B cell (primary cell): Measurements from ENCODE around the gene EPG5. TPM values are rescaled to one million over a fixed set of nuclear protein-coding genes. Genes with fewer than 3 reads are reported as not detected.
"Not testable (repeated sequence)": the region's sequence is repeated elsewhere in the genome, so short reads cannot be mapped to it uniquely, and the experiment has no call there.

Experiments used
- ATAC-seq: fragments of 200-7000 bp; cut with Tn5 transposase; one replicate; pipeline ENCODE4 v1.10.0; 2021; ENCODE audit warnings: low read depth, mild to moderate bottlenecking, moderate number of reproducible peaks, moderate library complexity
- CTCF ChIA-PET: fragments of 350-600 bp; sonication (Branson Sonifier 250); formaldehyde crosslinking; loops from one replicate; lab custom pipeline; 2021; ENCODE audit warnings: antibody characterized with exemption, inconsistent platforms; lab: Charles Lee
- POLR2A ChIA-PET: fragments of 350-600 bp; sonication (Branson Sonifier 250); formaldehyde crosslinking; loops from one replicate; lab custom pipeline; 2021; ENCODE audit warnings: antibody characterized with exemption; lab: Charles Lee
- DNase-seq: peaks from one replicate; pipeline ENCODE4 v3.0.0; 2013
- H2AFZ ChIP-seq: 2 replicates; pipeline ENCODE4 v1.6.1; 2012; ENCODE audit warnings: mild to moderate bottlenecking, low read depth, low read length; ENCODE audit not compliant: insufficient read depth, poor library complexity, severe bottlenecking
- H3K27ac ChIP-seq, 2 donors: 1 replicate in 1 of 2; 2 replicates in 1 of 2; pipeline ENCODE4 v1.5.1; 2012 to 2013; ENCODE audit warnings: low read length in 2 of 2, mild to moderate bottlenecking in 2 of 2, moderate library complexity in 1 of 2
- H3K27me3 ChIP-seq, 4 experiments: fragments of 200-600 bp in 1 of 4; sonication (generic) in 1 of 4; replicated peaks in 1 of 4; 1 replicate in 2 of 4; 2 replicates in 2 of 4; pipeline versions ENCODE4 v1.6.1 to v1.7.0; 2013 to 2016; ENCODE audit warnings: low read length in 3 of 4, mild to moderate bottlenecking in 2 of 4, mixed read lengths in 1 of 4, moderate library complexity in 1 of 4; ENCODE audit not compliant: insufficient read depth in 4 of 4, control insufficient read depth in 3 of 4; ENCODE audit errors: control extremely low read depth in 1 of 4
- H3K36me3 ChIP-seq, 2 experiments: replicated peaks in 1 of 2; 1 replicate in 1 of 2; 2 replicates in 1 of 2; pipeline versions ENCODE4 v1.6.1 to v1.7.1; 2013; ENCODE audit warnings: low read length in 1 of 2; ENCODE audit not compliant: insufficient read depth in 2 of 2, control insufficient read depth in 1 of 2; ENCODE audit errors: control extremely low read depth in 1 of 2, extremely low read depth in 1 of 2
- H3K4me1 ChIP-seq, 2 donors: fragments of 200-600 bp in 1 of 2; sonication (generic) in 1 of 2; 1 replicate in 1 of 2; 2 replicates in 1 of 2; pipeline versions ENCODE4 v1.5.1 to v1.6.1; 2013 to 2017; ENCODE audit warnings: low read length in 2 of 2; ENCODE audit not compliant: control insufficient read depth in 2 of 2, insufficient read depth in 2 of 2
- H3K4me2 ChIP-seq: replicated peaks from 2 replicates; pipeline ENCODE3; 2012; ENCODE audit warnings: mild to moderate bottlenecking, low read depth, low read length; ENCODE audit not compliant: poor library complexity, severe bottlenecking
- H3K4me3 ChIP-seq, 5 experiments: fragments of 200-600 bp in 1 of 5; sonication (generic) in 1 of 5; 1 replicate in 3 of 5; 2 replicates in 2 of 5; pipeline versions ENCODE4 v1.5.1 to v1.7.0; 2011 to 2016; ENCODE audit warnings: low read length in 4 of 5, mild to moderate bottlenecking in 4 of 5, low read depth in 2 of 5, control low read depth in 1 of 5, moderate library complexity in 1 of 5; ENCODE audit not compliant: insufficient read depth in 1 of 5; ENCODE audit errors: control extremely low read depth in 1 of 5, extremely low read depth in 1 of 5
- H3K79me2 ChIP-seq: fragments of 200-600 bp; sonication (generic); one replicate; pipeline ENCODE4 v1.6.0; 2016; ENCODE audit warnings: low read length; ENCODE audit not compliant: control insufficient read depth, insufficient read depth
- H3K9ac ChIP-seq: fragments of 200-600 bp; sonication (generic); 2 replicates; pipeline ENCODE4 v1.6.1; 2017; ENCODE audit warnings: mild to moderate bottlenecking, low read length, moderate library complexity
- H3K9me3 ChIP-seq, 3 donors: one replicate each; pipeline versions ENCODE4 v1.6.1 to v1.7.1; 2013; ENCODE audit warnings: low read length in 2 of 3; ENCODE audit not compliant: control insufficient read depth in 2 of 3, insufficient read depth in 1 of 3; ENCODE audit errors: control extremely low read depth in 1 of 3
- H4K20me1 ChIP-seq: 2 replicates; pipeline ENCODE4 v1.6.0; 2012; ENCODE audit warnings: mild to moderate bottlenecking, low read length; ENCODE audit not compliant: insufficient read depth, control insufficient read depth, poor library complexity, severe bottlenecking
- H3K27ac Mint-ChIP-seq: one replicate; pipeline ENCODE4 v1.8.0; 2021; ENCODE audit warnings: mixed read lengths
- H3K27me3 Mint-ChIP-seq: one replicate; pipeline ENCODE4 v1.8.0; 2021; ENCODE audit warnings: mixed read lengths
- H3K4me1 Mint-ChIP-seq: one replicate; pipeline ENCODE4 v1.8.0; 2021; ENCODE audit warnings: mixed read lengths
- H3K4me3 Mint-ChIP-seq: one replicate; pipeline ENCODE4 v1.8.0; 2021; ENCODE audit warnings: mixed read lengths
- H3K9me3 Mint-ChIP-seq: one replicate; pipeline ENCODE4 v1.8.0; 2022; ENCODE audit warnings: mixed read lengths; ENCODE audit not compliant: insufficient read depth
- CTCF ChIP-seq: fragments of 200-600 bp; IDR thresholded peaks from one replicate; pipeline ENCODE4 v1.8.0; 2022; ENCODE audit warnings: antibody characterized with exemption, mild to moderate bottlenecking
- EZH2 ChIP-seq: IDR thresholded peaks from 2 replicates; pipeline ENCODE4 v1.6.1; 2012; ENCODE audit warnings: borderline replicate concordance, low read depth, mild to moderate bottlenecking, moderate library complexity, low read length; ENCODE audit not compliant: insufficient read depth, poor library complexity, severe bottlenecking
- WGBS: methylation state at CpG from one replicate; pipeline ENCODE4 v1.1.5; 2013; ENCODE audit warnings: missing lambda C conversion rate; ENCODE audit not compliant: insufficient coverage; 5-methylcytosine and 5-hydroxymethylcytosine counted together
- intact Hi-C: fragments of 100-400 bp; cut with micrococcal nuclease; formaldehyde crosslinking; loops from one replicate; pipeline ENCODE4 v1.10.0; 2022
- polyA plus RNA-seq: library from polyadenylated mRNA; depleted of rRNA; stranded (reverse); fragments of >200 nt; gene quantifications from 2 replicates; pipeline ENCODE4 v1.2.3, GENCODE V29; 2012
- total RNA-seq, 2 donors: library from RNA; stranded (reverse); fragments of 120-200 nt in 1 of 2; gene quantifications; 1 replicate in 1 of 2; 2 replicates in 1 of 2; pipeline versions ENCODE4 v1.2.3 to v1.2.4, GENCODE V29; 2013 to 2022

Gene EPG5
- total and polyA plus RNA-seq, 2 donors (not counting 1 experiment from before 2014, with no cell fraction given): 10.3 to 50.4 TPM

- Histone ChIP-seq H3K27ac (no peak overlapping the region), H4K20me1 (no peaks in the 10 kb centered on the region), H3K27me3 (no peaks in the 10 kb centered on the region), H3K9ac (no peak overlapping the region), H3K4me1 (no peaks in the 10 kb centered on the region), H3K79me2 (no peaks in the 10 kb centered on the region), H3K36me3 (peaks cover 0 to 42% of the 10 kb centered on the region in 2 experiments), H3K9me3 (no peaks in the 10 kb centered on the region), H3K4me2 (no peak overlapping the region), H2AFZ (no peak overlapping the region), H3K4me3 (no peak overlapping the region)
- Mint-ChIP-seq H3K9me3 (no peaks in the 10 kb centered on the region), H3K4me3 (no peak overlapping the region), H3K4me1 (peaks cover 1% of the 10 kb centered on the region), H3K27me3 (no peaks in the 10 kb centered on the region), H3K27ac (no peak overlapping the region)
- ChIA-PET CTCF (interaction anchor here (0.5 to 3.8 kb wide), 6 partner anchors 10 to 229 kb away, joined by 3 to 18 read pairs (median 5); no protein-coding TSS in a partner anchor), POLR2A (no interaction called here)
- intact Hi-C loops: no loop called here
- DNase-seq (no peak), ATAC-seq (no peak)
- TF ChIP-seq CTCF: no peak
- no peak for TF ChIP-seq EZH2
- WGBS: 83% methylated on average over 1 of the region's 7 CpGs
Measured at GRCh38 chr18:45849529-45849928, 117.6 kb downstream of the EPG5 start.

GRCh38 chr18:45848643-45849042 lies 118.5 kb downstream of the EPG5 start:
- H3K4me2 ChIP-seq, H3K4me1 Mint-ChIP-seq, H2AFZ ChIP-seq, H3K4me3 ChIP-seq, H3K79me2 ChIP-seq, ATAC-seq, H3K27me3 ChIP-seq, POLR2A ChIA-PET, H3K27ac Mint-ChIP-seq, H3K9me3 ChIP-seq, H3K27ac ChIP-seq, H3K9ac ChIP-seq, H4K20me1 ChIP-seq, H3K27me3 Mint-ChIP-seq, H3K4me3 Mint-ChIP-seq, H3K4me1 ChIP-seq, intact Hi-C loops, H3K9me3 Mint-ChIP-seq, DNase-seq: not testable (repeated sequence)
- peaks cover 0 to 36% of the 10 kb centered on the region in 2 experiments for H3K36me3 ChIP-seq
- 100% methylated on average over 10 of the region's 13 CpGs for WGBS
- CTCF ChIA-PET: interaction anchor here (1.0 to 3.8 kb wide), 4 partner anchors 31 to 228 kb away, joined by 3 to 18 read pairs (median 6); no protein-coding TSS in a partner anchor
